GM19025 (cell line): Measurements from ENCODE around the gene CACNG5.

Experiments used
- ATAC-seq: cut with Tn5 transposase; IDR thresholded peaks from one replicate; pipeline ENCODE4 v1.9.1; 2021; ENCODE audit warnings: mild to moderate bottlenecking, low read depth, moderate library complexity; ENCODE audit not compliant: unreplicated experiment

CACNG5 gene

GRCh38 chr17:66934040-66934439 is 99.1 kb downstream of the CACNG5 start:
- ATAC-seq, result no peak
